HCT116 (cell line): ENCODE results near the gene C1orf174. TPM values are rescaled to one million over a fixed set of nuclear protein-coding genes. Genes with fewer than 3 reads are reported as not detected.

ENCODE experiments used
- ATAC-seq: fragments of 200-7000 bp; cut with Tn5 transposase; 2 replicates; pipeline ENCODE4 v1.9.1; 2020; ENCODE audit warnings: mild to moderate bottlenecking, moderate library complexity
- BruUV-seq: library from RNA; stranded (reverse); fragments of 400-500 nt; replicated peaks from 2 replicates; lab custom pipeline; 2021; lab: Mats Ljungman, UMichigan
- CTCF ChIA-PET: fragments of 300-600 bp; sonication (Branson Sonifier 250); formaldehyde crosslinking; loops from one replicate; lab custom pipeline; 2021; ENCODE audit warnings: antibody characterized with exemption; lab: Charles Lee
- POLR2A ChIA-PET: fragments of 300-600, 350-600 bp; sonication (Branson Sonifier 250); formaldehyde crosslinking; loops from one replicate; lab custom pipeline; 2021; ENCODE audit warnings: antibody characterized with exemption; lab: Charles Lee
- RAD21 ChIA-PET, 2 experiments: fragments of 300-600 bp; sonication (Branson Sonifier 250); formaldehyde crosslinking; loops; one replicate each; lab custom pipeline; 2023; ENCODE audit warnings: low total read pairs in 2 of 2; ENCODE audit not compliant: uncharacterized antibody in 2 of 2, unreplicated experiment in 2 of 2, low non-redundant PET in 1 of 2; lab: Charles Lee
- DNase-seq: peaks from one replicate; pipeline ENCODE4 v3.0.0-alpha.2; 2010; ENCODE audit warnings: low read depth, low spot score
- H2AFZ ChIP-seq: fragments of 200-600 bp; shearing (Covaris generic), sonication (generic); 2 replicates; pipeline ENCODE4 v1.6.1; 2017; ENCODE audit warnings: low read depth, mixed run types, mixed read lengths, antibody characterized with exemption, low read length; ENCODE audit not compliant: poor library complexity, severe bottlenecking
- H3K27ac ChIP-seq: 2 replicates; pipeline ENCODE4 v1.5.1; 2012; ENCODE audit warnings: low read depth, low read length
- H3K27me3 ChIP-seq: fragments of 200-600 bp; sonication (generic); 2 replicates; pipeline ENCODE4 v1.6.1; 2016; ENCODE audit warnings: mixed run types, low read length, mixed read lengths; ENCODE audit not compliant: insufficient read depth
- H3K36me3 ChIP-seq, 2 experiments: fragments of 200-500 bp in 1 of 2; fragments of 200-600 bp in 1 of 2; sonication (Bioruptor generic) in 1 of 2; sonication (generic) in 1 of 2; 2 replicates each; pipeline versions ENCODE4 v1.5.1 to v1.6.1; 2014 to 2016; ENCODE audit warnings: low read length in 2 of 2, inconsistent platforms in 1 of 2, mixed read lengths in 1 of 2, mixed run types in 1 of 2; ENCODE audit not compliant: insufficient read depth in 2 of 2, control insufficient read depth in 1 of 2
- H3K4me1 ChIP-seq, 2 experiments: fragments of 200-600 bp in 1 of 2; sonication (generic) in 1 of 2; 2 replicates each; pipeline versions ENCODE4 v1.5.1 to v1.6.1; 2012 to 2017; ENCODE audit warnings: low read length in 2 of 2, inconsistent platforms in 1 of 2, mild to moderate bottlenecking in 1 of 2, mixed read lengths in 1 of 2, mixed run types in 1 of 2, moderate library complexity in 1 of 2; ENCODE audit not compliant: insufficient read depth in 2 of 2, control insufficient read depth in 1 of 2
- H3K4me2 ChIP-seq: fragments of 200-600 bp; sonication (generic); 2 replicates; pipeline ENCODE4 v1.6.1; 2017; ENCODE audit warnings: mixed run types, low read length, mixed read lengths
- H3K4me3 ChIP-seq, 2 experiments: fragments of 200-600 bp in 1 of 2; sonication (generic) in 1 of 2; replicated peaks in 1 of 2; 2 replicates each; pipeline ENCODE4 v1.5.1; 2011 to 2016; ENCODE audit warnings: low read length in 2 of 2, control low read depth in 1 of 2, low read depth in 1 of 2, mild to moderate bottlenecking in 1 of 2, mixed read lengths in 1 of 2, mixed run types in 1 of 2
- H3K79me2 ChIP-seq: fragments of 200-600 bp; sonication (generic); 2 replicates; pipeline ENCODE4 v1.6.1; 2017; ENCODE audit warnings: mild to moderate bottlenecking, mixed run types, low read length, moderate library complexity, mixed read lengths; ENCODE audit not compliant: insufficient read depth
- H3K9ac ChIP-seq: fragments of 200-600 bp; sonication (generic); 2 replicates; pipeline ENCODE4 v1.6.1; 2016; ENCODE audit warnings: low read length, mixed read lengths
- H3K9me2 ChIP-seq: fragments of 200-600 bp; sonication (generic), shearing (Covaris generic); 2 replicates; pipeline ENCODE4 v1.6.1; 2017; ENCODE audit warnings: mixed run types, mild to moderate bottlenecking, moderate library complexity; ENCODE audit not compliant: insufficient read depth
- H3K9me3 ChIP-seq, 2 experiments: fragments of 200-500 bp in 1 of 2; fragments of 200-600 bp in 1 of 2; sonication (Bioruptor generic) in 1 of 2; sonication (generic) in 1 of 2; 2 replicates each; pipeline ENCODE4 v1.6.1; 2014 to 2017; ENCODE audit warnings: low read length in 2 of 2, mixed read lengths in 2 of 2, inconsistent platforms in 1 of 2, low read depth in 1 of 2, mild to moderate bottlenecking in 1 of 2, mixed run types in 1 of 2, moderate library complexity in 1 of 2; ENCODE audit not compliant: control insufficient read depth in 1 of 2, insufficient read depth in 1 of 2
- H4K20me1 ChIP-seq: fragments of 200-600 bp; sonication (generic), shearing (Covaris generic); 2 replicates; pipeline ENCODE4 v1.6.1; 2017; ENCODE audit warnings: mixed run types, mild to moderate bottlenecking, moderate library complexity; ENCODE audit not compliant: insufficient read depth
- CEBPB ChIP-seq: IDR thresholded peaks from 2 replicates; pipeline ENCODE4 v1.6.1; 2012; ENCODE audit warnings: low read depth
- EZH2phosphoT487 ChIP-seq: fragments of 200-600 bp; IDR thresholded peaks from 2 replicates; pipeline ENCODE4 v1.6.1; 2018; ENCODE audit warnings: antibody characterized with exemption, borderline replicate concordance
- POLR2A ChIP-seq: IDR thresholded peaks from 2 replicates; pipeline ENCODE4 v1.7.0; 2011; ENCODE audit warnings: borderline replicate concordance; ENCODE audit not compliant: insufficient read depth, insufficient read length; ENCODE audit errors: extremely low read depth
- RAD21 ChIP-seq: IDR thresholded peaks from 2 replicates; pipeline ENCODE4 v1.6.1; 2012; ENCODE audit warnings: low read depth, mild to moderate bottlenecking
- REST ChIP-seq: IDR thresholded peaks from 2 replicates; pipeline ENCODE4 v1.6.1; 2012; ENCODE audit warnings: low read depth
- SP1 ChIP-seq: IDR thresholded peaks from 2 replicates; pipeline ENCODE4 v1.6.1; 2012; ENCODE audit warnings: low read depth
- SRF ChIP-seq: IDR thresholded peaks from 2 replicates; pipeline ENCODE4 v1.6.1; 2012; ENCODE audit warnings: low read depth
- TCF7L2 ChIP-seq: IDR thresholded peaks from 2 replicates; pipeline ENCODE4 v1.7.0; 2011; ENCODE audit warnings: borderline replicate concordance, inconsistent platforms; ENCODE audit not compliant: insufficient read depth, insufficient read length; ENCODE audit errors: extremely low read depth
- intact Hi-C: fragments of 100-400 bp; cut with micrococcal nuclease; formaldehyde crosslinking; loops from 2 replicates; pipeline ENCODE4 v1.10.0; 2022
- total RNA-seq: library from RNA; stranded (reverse); gene quantifications from one replicate; pipeline ENCODE4 v1.2.1, GENCODE V29; 2021; ENCODE audit not compliant: unreplicated experiment

The C1orf174 gene
- total RNA-seq, 1 experiment from 2014 or later: 33.7 TPM

GRCh38 chr1:3924186-3924824, 24.2 kb upstream of the C1orf174 start:
- no peak for DNase-seq

More at GRCh38 chr1:3924186-3924824, 24.2 kb upstream of the C1orf174 start:
- H3K4me3 ChIP-seq: no peak overlapping the region
- H3K79me2 ChIP-seq: no peaks in the 10 kb centered on the region
- no peaks in the 10 kb centered on the region for H3K9me2 ChIP-seq
- no TSS peak for BruUV-seq
- H3K9me3 ChIP-seq: no peaks in the 10 kb centered on the region; a peak in 1 of 4 replicates
- no peak overlapping the region for H3K27ac ChIP-seq
- no peaks in the 10 kb centered on the region for H4K20me1 ChIP-seq
- 0 out of 2 replicates have a peak, but pooled peaks cover 4% of the 10 kb centered on the region for H3K27me3 ChIP-seq
- no peak overlapping the region for H3K4me2 ChIP-seq
- H2AFZ ChIP-seq: no peak overlapping the region
- CTCF ChIA-PET: no interaction called here
- no peak for ATAC-seq
- no peak for TF ChIP-seq SP1
- TF ChIP-seq TCF7L2: no peak
- no peak for TF ChIP-seq RAD21
- no peak for TF ChIP-seq POLR2A
- TF ChIP-seq REST: no peak
- no peak for TF ChIP-seq SRF
- TF ChIP-seq CEBPB: no peak
- no peak for TF ChIP-seq EZH2phosphoT487
- TF ChIP-seq, all 23 proteins: peak for 0
- ChIA-PET POLR2A (no interaction called here), RAD21 (no interaction called here)
- Histone ChIP-seq H3K36me3 (no peaks in the 10 kb centered on the region), H3K9ac (no peak overlapping the region), H3K4me1 (no peaks in the 10 kb centered on the region)
- intact Hi-C loops: no loop called here
